Measurements from ENCODE around the gene DCXR.

DNA sequence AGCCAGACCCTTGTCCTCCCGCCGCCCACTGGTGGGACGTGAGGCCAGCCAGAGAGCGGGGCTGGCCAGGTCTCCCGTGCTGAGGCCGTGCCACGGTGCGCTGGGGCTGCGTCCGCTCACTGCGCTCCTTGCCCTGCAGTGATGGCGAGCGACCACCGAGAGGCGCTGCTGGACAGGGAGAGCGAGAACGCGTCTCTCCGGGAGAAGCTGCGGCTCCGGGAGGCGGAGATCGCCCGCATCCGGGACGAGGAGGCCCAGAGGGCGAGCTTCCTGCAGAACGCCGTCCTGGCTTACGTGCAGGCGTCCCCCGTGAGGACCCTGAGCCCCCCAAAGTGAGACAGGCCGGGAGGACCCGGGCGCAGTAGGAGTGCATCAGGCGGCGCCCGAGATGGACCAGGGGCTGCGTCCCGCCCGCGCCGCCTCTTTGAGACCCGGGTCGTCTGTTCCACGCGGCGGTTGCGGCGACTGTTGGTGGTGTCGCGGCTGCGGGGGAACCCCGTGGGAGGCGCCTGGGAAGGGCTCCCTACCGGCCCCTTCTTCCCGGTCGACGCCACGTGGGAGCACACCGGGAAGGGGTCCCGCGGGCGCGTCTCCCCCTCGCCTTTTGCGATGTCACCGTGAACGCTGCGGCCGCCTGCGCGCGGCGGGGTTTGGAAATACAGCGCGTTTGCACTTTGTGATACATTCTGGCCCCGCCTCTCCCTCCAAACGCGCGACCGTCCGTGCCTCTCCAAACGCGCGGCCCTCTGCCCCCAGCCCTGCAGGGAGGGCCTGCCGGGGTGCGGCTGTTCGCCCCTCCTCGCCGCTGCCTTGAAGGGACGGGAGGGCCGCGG, 6.8 kb downstream of the DCXR start:
- TF ChIP-seq, protein P1, sequence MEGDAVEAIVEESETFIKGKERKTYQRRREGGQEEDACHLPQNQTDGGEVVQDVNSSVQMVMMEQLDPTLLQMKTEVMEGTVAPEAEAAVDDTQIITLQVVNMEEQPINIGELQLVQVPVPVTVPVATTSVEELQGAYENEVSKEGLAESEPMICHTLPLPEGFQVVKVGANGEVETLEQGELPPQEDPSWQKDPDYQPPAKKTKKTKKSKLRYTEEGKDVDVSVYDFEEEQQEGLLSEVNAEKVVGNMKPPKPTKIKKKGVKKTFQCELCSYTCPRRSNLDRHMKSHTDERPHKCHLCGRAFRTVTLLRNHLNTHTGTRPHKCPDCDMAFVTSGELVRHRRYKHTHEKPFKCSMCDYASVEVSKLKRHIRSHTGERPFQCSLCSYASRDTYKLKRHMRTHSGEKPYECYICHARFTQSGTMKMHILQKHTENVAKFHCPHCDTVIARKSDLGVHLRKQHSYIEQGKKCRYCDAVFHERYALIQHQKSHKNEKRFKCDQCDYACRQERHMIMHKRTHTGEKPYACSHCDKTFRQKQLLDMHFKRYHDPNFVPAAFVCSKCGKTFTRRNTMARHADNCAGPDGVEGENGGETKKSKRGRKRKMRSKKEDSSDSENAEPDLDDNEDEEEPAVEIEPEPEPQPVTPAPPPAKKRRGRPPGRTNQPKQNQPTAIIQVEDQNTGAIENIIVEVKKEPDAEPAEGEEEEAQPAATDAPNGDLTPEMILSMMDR (IDR thresholded peaks at IDR 0.05) = peak; percentile 94
- no peak for TF ChIP-seq EZH2 (IDR thresholded peaks at IDR 0.05; ENCODE audit: borderline replicate concordance, insufficient read depth, low read depth, low read length, poor library complexity, severe bottlenecking)

All from B cell (primary cell).